ENCODE measurements around the gene FAM32A.

DNA sequence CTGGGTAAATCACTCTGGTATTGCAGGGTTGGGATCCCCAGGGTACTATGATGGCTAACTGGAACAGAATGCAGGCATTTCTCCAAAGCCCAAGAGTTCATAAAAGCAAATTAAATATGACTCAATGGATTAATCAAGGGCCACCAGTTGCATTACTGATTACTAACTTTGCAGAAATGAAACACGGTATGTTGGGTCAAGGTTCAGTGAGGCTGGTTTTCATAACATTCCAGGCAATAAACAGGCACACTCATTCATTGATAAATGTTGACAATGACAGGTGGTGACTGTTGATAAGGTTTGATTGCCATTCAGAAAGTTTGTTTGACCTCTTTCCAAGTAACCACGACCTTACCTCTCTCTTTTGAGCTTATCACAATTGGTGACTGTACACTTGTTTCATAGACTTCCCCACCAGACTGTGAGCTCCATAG lies 12.0 kb downstream of the FAM32A start:
- TF ChIP-seq LEF1 (IDR thresholded peaks at IDR 0.05; ENCODE audit: borderline replicate concordance): no peak
- no peak for TF ChIP-seq SUZ12 (IDR thresholded peaks at IDR 0.05)
- TF ChIP-seq BHLHE40 (IDR thresholded peaks at IDR 0.05; ENCODE audit: borderline replicate concordance): no peak
- TF ChIP-seq SP1 (IDR thresholded peaks at IDR 0.05): no peak
- TF ChIP-seq FOXM1 (IDR thresholded peaks at IDR 0.05; ENCODE audit: borderline replicate concordance): no peak
- no peak for TF ChIP-seq TARDBP (IDR thresholded peaks at IDR 0.05)
- TF ChIP-seq ELF4 (IDR thresholded peaks at IDR 0.05): no peak
- TF ChIP-seq L3MBTL2 (conservative IDR thresholded peaks at IDR 0.05): no peak
- no peak for TF ChIP-seq NFRKB (IDR thresholded peaks at IDR 0.05)
- TF ChIP-seq FOXK2 (IDR thresholded peaks at IDR 0.05): no peak

Measured in HEK293T (cell line).